Measurements from ENCODE around the gene CCDC30. TPM values are rescaled to one million over a fixed set of nuclear protein-coding genes. Genes with fewer than 3 reads are reported as not detected.

CCDC30 gene
- total RNA-seq, 1 donor from 2014 or later, result 3.4 TPM

- H3K27ac Mint-ChIP-seq (ENCODE audit: unreplicated experiment), result no peak overlapping the region
- no peak for DNase-seq (ENCODE audit: low spot score)
- H3K4me1 Mint-ChIP-seq (ENCODE audit: unreplicated experiment), result peaks cover 31% of the 10 kb centered on the region
- TF ChIP-seq, protein P1, sequence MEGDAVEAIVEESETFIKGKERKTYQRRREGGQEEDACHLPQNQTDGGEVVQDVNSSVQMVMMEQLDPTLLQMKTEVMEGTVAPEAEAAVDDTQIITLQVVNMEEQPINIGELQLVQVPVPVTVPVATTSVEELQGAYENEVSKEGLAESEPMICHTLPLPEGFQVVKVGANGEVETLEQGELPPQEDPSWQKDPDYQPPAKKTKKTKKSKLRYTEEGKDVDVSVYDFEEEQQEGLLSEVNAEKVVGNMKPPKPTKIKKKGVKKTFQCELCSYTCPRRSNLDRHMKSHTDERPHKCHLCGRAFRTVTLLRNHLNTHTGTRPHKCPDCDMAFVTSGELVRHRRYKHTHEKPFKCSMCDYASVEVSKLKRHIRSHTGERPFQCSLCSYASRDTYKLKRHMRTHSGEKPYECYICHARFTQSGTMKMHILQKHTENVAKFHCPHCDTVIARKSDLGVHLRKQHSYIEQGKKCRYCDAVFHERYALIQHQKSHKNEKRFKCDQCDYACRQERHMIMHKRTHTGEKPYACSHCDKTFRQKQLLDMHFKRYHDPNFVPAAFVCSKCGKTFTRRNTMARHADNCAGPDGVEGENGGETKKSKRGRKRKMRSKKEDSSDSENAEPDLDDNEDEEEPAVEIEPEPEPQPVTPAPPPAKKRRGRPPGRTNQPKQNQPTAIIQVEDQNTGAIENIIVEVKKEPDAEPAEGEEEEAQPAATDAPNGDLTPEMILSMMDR (IDR thresholded peaks at IDR 0.05; ENCODE audit: unreplicated experiment), result no peak
- no peaks in the 10 kb centered on the region for H3K9me3 Mint-ChIP-seq (ENCODE audit: unreplicated experiment)
- no peak overlapping the region for H3K4me3 Mint-ChIP-seq (ENCODE audit: unreplicated experiment)
- no peaks in the 10 kb centered on the region for H3K27me3 Mint-ChIP-seq (ENCODE audit: unreplicated experiment)
- no peaks in the 10 kb centered on the region for H3K36me3 Mint-ChIP-seq (ENCODE audit: low read depth, unreplicated experiment)
These were observed 30.4 kb upstream of the CCDC30 start for GRCh38 chr1:42432714-42433113.

GRCh38 chr1:42433369-42433768 is 29.7 kb upstream of the CCDC30 start:
- H3K27ac Mint-ChIP-seq (ENCODE audit: unreplicated experiment), result no peak overlapping the region
- H3K27me3 Mint-ChIP-seq (ENCODE audit: unreplicated experiment), result no peaks in the 10 kb centered on the region
- no peaks in the 10 kb centered on the region for H3K9me3 Mint-ChIP-seq (ENCODE audit: unreplicated experiment)
- no peaks in the 10 kb centered on the region for H3K36me3 Mint-ChIP-seq (ENCODE audit: low read depth, unreplicated experiment)
- DNase-seq (ENCODE audit: low spot score), result no peak
- peaks cover 31% of the 10 kb centered on the region for H3K4me1 Mint-ChIP-seq (ENCODE audit: unreplicated experiment)
- no peak overlapping the region for H3K4me3 Mint-ChIP-seq (ENCODE audit: unreplicated experiment)
- TF ChIP-seq, protein P1 (IDR thresholded peaks at IDR 0.05; ENCODE audit: unreplicated experiment), result no peak

DNA sequence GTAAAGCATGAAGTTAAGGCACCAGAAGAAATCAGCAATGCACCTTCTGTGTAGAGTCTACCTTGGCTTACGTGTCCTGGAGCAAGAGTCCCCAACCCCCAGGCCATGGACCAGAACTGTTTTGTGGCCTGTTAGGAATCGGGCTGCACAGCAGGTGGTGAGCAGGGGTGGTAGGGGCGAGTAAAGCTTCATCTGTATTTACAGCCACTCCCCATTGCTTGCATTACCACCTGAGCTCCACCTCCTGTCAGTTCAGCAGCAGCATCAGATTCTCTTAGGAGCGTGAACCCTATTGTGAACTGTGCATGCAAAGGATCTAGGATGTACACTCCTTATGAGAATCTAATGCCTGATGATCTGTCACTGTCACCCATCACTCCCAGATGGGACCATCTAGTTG is 28.7 kb upstream of the CCDC30 start:
- no peaks in the 10 kb centered on the region for H3K27me3 Mint-ChIP-seq (ENCODE audit: unreplicated experiment)
- peaks cover 27% of the 10 kb centered on the region for H3K4me1 Mint-ChIP-seq (ENCODE audit: unreplicated experiment)
- no peak for DNase-seq (ENCODE audit: low spot score)
- TF ChIP-seq, protein P1 (IDR thresholded peaks at IDR 0.05; ENCODE audit: unreplicated experiment), result no peak
- no peak overlapping the region for H3K27ac Mint-ChIP-seq (ENCODE audit: unreplicated experiment)
- H3K9me3 Mint-ChIP-seq (ENCODE audit: unreplicated experiment), result no peaks in the 10 kb centered on the region
- H3K4me3 Mint-ChIP-seq (ENCODE audit: unreplicated experiment), result no peak overlapping the region
- H3K36me3 Mint-ChIP-seq (ENCODE audit: low read depth, unreplicated experiment), result no peaks in the 10 kb centered on the region

DNA sequence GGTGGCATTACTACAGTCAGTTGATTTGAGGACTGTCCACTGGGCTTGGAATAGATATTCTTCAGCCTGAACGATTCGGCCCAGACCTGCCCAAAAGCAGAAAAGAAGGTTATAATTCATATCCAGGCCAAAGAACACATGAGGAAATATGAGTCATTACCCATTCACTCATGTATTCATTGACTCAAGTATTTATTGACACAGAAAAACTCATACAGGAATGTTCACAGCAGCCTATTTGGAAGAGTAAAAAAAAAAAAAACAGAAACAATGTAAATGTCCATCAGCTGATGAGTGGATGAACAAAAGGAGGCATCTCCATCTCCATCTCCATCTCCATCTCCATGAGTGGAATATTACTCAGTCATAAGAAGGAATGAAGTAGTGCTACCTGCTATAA is 23.1 kb upstream of the CCDC30 start:
- H3K27ac Mint-ChIP-seq (ENCODE audit: unreplicated experiment), result no peak overlapping the region
- TF ChIP-seq, protein P1 (IDR thresholded peaks at IDR 0.05; ENCODE audit: unreplicated experiment), result no peak
- no peak for DNase-seq (ENCODE audit: low spot score)

DNA sequence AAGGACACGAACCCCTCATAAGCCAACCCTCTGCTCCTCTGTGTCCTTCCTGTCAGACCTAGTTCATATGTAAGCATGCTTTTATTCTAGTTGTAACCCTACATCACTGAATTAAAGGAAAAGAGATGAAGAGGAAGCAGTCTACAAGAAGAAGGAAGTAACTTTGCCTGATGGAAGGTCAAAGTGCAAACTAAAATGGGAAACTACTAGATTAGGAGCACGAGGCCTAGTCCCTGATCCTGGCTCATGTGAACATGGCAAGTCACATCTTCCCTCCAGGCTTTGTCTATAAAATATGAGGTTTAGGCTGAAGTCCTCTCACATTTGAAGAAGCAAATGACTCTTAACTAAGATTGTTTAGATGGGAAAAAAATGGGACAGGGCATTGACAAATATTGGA is 20.4 kb upstream of the CCDC30 start:
- H3K4me3 Mint-ChIP-seq (ENCODE audit: unreplicated experiment), result no peak overlapping the region
- H3K36me3 Mint-ChIP-seq (ENCODE audit: low read depth, unreplicated experiment), result no peaks in the 10 kb centered on the region
- H3K9me3 Mint-ChIP-seq (ENCODE audit: unreplicated experiment), result no peaks in the 10 kb centered on the region
- no peaks in the 10 kb centered on the region for H3K4me1 Mint-ChIP-seq (ENCODE audit: unreplicated experiment)
- DNase-seq (ENCODE audit: low spot score), result no peak
- TF ChIP-seq, protein P1 (IDR thresholded peaks at IDR 0.05; ENCODE audit: unreplicated experiment), result no peak
- no peak overlapping the region for H3K27ac Mint-ChIP-seq (ENCODE audit: unreplicated experiment)
- H3K27me3 Mint-ChIP-seq (ENCODE audit: unreplicated experiment), result peaks cover 2% of the 10 kb centered on the region

More for the DNA sequence above, 23.1 kb upstream of the CCDC30 start:
- peaks cover 7% of the 10 kb centered on the region for H3K4me1 Mint-ChIP-seq (ENCODE audit: unreplicated experiment)
- H3K4me3 Mint-ChIP-seq (ENCODE audit: unreplicated experiment), result no peak overlapping the region
- peaks cover 2% of the 10 kb centered on the region for H3K27me3 Mint-ChIP-seq (ENCODE audit: unreplicated experiment)
- no peaks in the 10 kb centered on the region for H3K9me3 Mint-ChIP-seq (ENCODE audit: unreplicated experiment)
- no peaks in the 10 kb centered on the region for H3K36me3 Mint-ChIP-seq (ENCODE audit: low read depth, unreplicated experiment)

All from endothelial cell (in vitro differentiated cells).